Vagina (tissue), 2 donors: ENCODE data around the gene TTC33.

Source experiments
- CTCF ChIP-seq, 3 experiments: fragments of 450-650 bp in 2 of 3; fragments of 200-600 bp in 1 of 3; sonication (generic) in 1 of 3; IDR thresholded peaks; one replicate each; pipeline ENCODE4 v1.5.1; 2017 to 2019; ENCODE audit warnings: antibody characterized with exemption in 3 of 3, mild to moderate bottlenecking in 2 of 3, moderate library complexity in 2 of 3
- POLR2A ChIP-seq, 2 donors: fragments of 450-650 bp; IDR thresholded peaks; one replicate each; pipeline ENCODE4 v1.6.1; 2017; ENCODE audit warnings: antibody characterized with exemption in 2 of 2, mild to moderate bottlenecking in 2 of 2, moderate library complexity in 2 of 2
- POLR2AphosphoS5 ChIP-seq, 2 donors: sonication (generic); formaldehyde crosslinking; IDR thresholded peaks; one replicate each; pipeline ENCODE4 v1.9.0; 2017; ENCODE audit warnings: antibody characterized with exemption in 2 of 2, mild to moderate bottlenecking in 2 of 2, low read depth in 1 of 2; ENCODE audit not compliant: insufficient read depth in 1 of 2

GRCh38 chr5:40521925-40522324 lies 233.8 kb downstream of the TTC33 start:
- TF ChIP-seq CTCF (IDR thresholded peaks at IDR 0.05) (no peak), POLR2AphosphoS5 (IDR thresholded peaks at IDR 0.05; ENCODE audit: insufficient read depth in 1 of 2, low read depth in 1 of 2) (no peak), POLR2A (IDR thresholded peaks at IDR 0.05) (no peak)
